Tibial nerve (tissue), 4 donors: ENCODE measurements around the gene SYNGR1.

Source experiments
- EP300 ChIP-seq, 2 donors: sonication (generic); formaldehyde crosslinking; IDR thresholded peaks; one replicate each; pipeline ENCODE4 v1.6.1; 2017; ENCODE audit warnings: antibody characterized with exemption in 2 of 2, mild to moderate bottlenecking in 1 of 2
- POLR2A ChIP-seq, 2 donors: fragments of 450-650 bp; IDR thresholded peaks; one replicate each; pipeline ENCODE4 v1.6.1; 2017; ENCODE audit warnings: antibody characterized with exemption in 2 of 2, mild to moderate bottlenecking in 2 of 2, moderate library complexity in 2 of 2
- TF ChIP-seq, protein P1 (sequence below), 5 experiments: fragments of 200-600 bp in 3 of 5; fragments of 450-650 bp in 2 of 5; sonication (generic) in 3 of 5; IDR thresholded peaks; one replicate each; pipeline ENCODE4 v1.5.1; 2016 to 2019; ENCODE audit warnings: antibody characterized with exemption in 5 of 5, mild to moderate bottlenecking in 3 of 5, moderate library complexity in 2 of 5

DNA sequence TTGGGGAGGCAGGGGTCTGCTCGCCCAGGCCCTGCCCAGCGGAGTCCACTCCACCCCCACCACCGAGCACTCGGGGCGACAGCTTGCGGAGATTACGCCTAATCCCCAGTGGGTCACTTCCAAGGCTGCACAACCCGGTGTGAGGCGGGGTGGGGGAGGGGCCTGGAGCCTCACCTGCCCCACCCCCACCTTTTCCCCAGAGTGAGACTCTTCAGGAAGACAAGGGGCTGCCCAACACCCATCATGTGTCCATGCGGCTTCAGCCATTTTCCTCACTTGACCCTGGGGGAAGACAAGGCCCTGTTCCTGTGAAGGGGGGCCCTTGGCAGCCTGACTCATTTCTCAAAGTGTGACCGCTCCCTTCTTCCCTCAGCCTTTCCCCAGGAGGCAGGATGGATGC lies 12.5 kb downstream of the SYNGR1 start:
- TF ChIP-seq, protein P1, sequence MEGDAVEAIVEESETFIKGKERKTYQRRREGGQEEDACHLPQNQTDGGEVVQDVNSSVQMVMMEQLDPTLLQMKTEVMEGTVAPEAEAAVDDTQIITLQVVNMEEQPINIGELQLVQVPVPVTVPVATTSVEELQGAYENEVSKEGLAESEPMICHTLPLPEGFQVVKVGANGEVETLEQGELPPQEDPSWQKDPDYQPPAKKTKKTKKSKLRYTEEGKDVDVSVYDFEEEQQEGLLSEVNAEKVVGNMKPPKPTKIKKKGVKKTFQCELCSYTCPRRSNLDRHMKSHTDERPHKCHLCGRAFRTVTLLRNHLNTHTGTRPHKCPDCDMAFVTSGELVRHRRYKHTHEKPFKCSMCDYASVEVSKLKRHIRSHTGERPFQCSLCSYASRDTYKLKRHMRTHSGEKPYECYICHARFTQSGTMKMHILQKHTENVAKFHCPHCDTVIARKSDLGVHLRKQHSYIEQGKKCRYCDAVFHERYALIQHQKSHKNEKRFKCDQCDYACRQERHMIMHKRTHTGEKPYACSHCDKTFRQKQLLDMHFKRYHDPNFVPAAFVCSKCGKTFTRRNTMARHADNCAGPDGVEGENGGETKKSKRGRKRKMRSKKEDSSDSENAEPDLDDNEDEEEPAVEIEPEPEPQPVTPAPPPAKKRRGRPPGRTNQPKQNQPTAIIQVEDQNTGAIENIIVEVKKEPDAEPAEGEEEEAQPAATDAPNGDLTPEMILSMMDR (IDR thresholded peaks at IDR 0.05), result no peak
- TF ChIP-seq EP300 (IDR thresholded peaks at IDR 0.05), result no peak
- TF ChIP-seq POLR2A (IDR thresholded peaks at IDR 0.05), result no peak
